Fibroblast of skin of right biceps (primary cell): Measurements from ENCODE around the gene OTOF.

Source experiments
- DNase-seq: peaks from one replicate; pipeline ENCODE4 v3.0.0-alpha.2; 2013

OTOF gene

GRCh38 chr2:26477911-26478253 is at the start of gene OTOF:
OTOF (minus strand) TSS chr2:26478124.
- peak; percentile 45 for DNase-seq

DNA sequence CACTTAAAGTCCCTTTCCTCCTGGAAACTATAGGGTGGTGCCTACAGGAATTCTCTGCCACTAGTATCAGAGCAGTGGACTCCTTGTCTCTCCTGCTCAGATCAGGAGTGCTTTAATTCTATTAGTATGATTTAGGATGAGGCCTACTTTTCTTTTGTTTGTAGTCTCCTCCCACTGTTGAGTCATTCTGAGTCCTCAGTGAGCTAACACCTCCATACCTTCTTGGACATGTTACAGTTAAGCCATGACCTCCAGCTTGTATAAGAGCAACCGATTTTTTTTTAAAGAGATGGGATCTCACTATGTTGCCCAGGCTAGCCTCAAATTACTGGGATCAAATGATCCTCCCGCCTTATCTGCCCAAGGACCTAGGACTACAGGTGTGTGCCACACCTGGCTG is 48.7 kb upstream of the OTOF start:
- DNase-seq: no peak

GRCh38 chr2:26526105-26526504 is 48.2 kb upstream of the OTOF start:
- no peak for DNase-seq

GRCh38 chr2:26523750-26524149 is 45.8 kb upstream of the OTOF start:
- DNase-seq: no peak

GRCh38 chr2:26522751-26523171 is 44.8 kb upstream of the OTOF start:
- DNase-seq: no peak

- DNase-seq: no peak
These were observed 44.4 kb upstream of the OTOF start for GRCh38 chr2:26522325-26522724.

- DNase-seq: no peak
These were observed 43.9 kb upstream of the OTOF start for GRCh38 chr2:26521913-26522180.

DNA sequence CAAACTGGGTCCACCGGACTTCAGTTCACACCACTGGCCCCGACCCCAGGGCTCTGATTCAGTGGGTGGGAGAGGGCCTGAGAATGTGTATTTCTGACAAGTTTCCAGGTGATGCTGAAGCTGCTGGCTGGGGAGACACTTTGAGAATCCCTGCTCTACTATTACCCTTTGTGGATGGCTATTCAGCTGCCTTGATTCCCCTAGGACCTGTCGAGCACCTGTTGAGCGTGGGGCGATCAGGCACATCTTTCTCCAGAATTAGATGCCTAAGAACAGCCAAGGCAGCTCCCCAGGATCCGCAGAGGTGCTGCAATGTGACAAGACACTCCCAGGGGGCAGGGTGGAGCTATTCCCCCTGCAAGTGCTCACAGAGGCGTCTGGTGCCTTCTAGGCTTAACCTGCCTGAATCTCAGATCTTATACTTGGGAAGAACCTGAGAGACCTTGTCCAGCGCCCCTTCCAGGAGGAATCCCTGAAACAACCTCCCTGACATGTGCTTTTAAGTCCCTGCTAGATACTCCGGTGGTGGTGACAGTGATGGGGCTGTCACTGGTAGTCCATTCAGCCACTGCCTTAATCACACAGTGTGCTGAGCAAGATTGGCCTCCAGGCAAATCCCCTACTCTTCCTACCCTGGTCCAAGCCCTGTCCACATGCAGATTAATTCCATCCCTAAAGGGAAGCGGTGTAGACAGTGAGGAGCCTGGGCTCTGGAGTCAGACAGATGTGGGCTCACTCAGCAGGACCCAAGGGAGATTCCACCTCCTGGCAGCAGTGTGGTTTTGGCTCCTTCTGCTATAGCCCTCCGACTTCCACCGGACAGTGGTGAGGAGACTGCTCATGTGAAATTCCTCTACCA is 43.4 kb upstream of the OTOF start:
- peak; percentile 17 for DNase-seq

- no peak for DNase-seq
These were observed 42.2 kb upstream of the OTOF start for GRCh38 chr2:26520148-26520449.

- DNase-seq: no peak
These were observed 41.6 kb upstream of the OTOF start for GRCh38 chr2:26519396-26520147.

DNA sequence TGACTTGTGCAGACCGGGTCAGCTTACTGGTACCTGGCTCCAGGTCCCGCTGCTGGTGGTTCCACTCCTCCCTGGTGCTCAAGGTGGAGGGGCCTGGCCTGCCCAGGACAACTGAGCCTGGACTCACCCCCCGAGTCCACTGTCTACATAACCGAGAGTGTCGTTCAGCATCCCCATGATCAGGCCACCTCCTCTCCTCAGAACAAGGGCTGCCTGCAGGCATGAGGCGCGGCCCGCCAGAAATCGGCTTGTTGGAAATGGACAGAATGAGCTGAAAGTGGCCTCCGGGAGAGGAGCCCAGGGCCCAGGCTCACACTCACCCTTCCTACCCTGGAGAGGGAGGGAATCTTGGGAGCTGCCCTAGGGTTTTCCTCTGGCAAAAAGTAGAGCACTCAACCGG is 38.9 kb upstream of the OTOF start:
- no peak for DNase-seq

- DNase-seq: no peak
These were observed 38.3 kb upstream of the OTOF start for GRCh38 chr2:26516246-26516645.

DNA sequence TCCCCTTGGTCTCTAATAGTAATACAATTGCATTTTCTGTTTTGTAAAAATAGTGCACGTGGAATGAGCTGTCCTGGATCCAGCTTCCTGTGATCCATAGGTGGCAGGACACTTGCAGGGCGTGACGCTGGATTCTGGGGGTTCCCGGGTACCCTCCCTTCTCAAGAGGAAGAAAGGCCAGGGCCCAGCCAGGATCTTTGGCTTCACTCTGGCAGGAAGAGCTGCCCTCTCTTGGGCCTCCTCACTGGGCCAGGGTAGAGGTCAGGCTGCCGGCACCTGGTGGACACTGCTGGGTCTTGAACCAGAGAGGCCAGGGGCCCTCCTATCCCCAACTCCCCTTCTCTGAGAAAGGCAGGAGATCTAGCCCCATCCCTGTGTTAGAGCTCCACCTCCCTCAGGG is 37.8 kb upstream of the OTOF start:
- DNase-seq: no peak

- no peak for DNase-seq
These were observed 36.1 kb upstream of the OTOF start for GRCh38 chr2:26514045-26514444.

DNA sequence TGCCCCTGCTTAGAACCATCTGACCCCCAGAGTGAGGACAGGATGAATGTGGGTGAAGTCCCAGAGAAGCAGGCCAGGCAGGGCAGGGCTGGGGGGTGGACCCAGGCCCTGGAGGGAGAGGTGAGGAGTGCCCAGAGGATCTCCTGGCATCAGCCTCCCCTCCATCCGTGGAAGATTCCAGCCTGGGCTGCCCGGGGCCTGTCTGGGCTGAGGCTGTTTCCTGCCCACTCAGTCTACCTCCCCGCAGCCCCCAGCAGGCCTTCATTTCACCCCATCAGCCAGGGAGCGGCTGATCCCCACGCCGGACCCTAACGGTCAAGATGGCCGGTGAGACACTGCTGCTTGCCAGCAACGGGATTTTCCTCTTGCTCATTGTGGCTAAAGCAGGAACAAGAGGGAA is 35.3 kb upstream of the OTOF start:
- DNase-seq: no peak

DNA sequence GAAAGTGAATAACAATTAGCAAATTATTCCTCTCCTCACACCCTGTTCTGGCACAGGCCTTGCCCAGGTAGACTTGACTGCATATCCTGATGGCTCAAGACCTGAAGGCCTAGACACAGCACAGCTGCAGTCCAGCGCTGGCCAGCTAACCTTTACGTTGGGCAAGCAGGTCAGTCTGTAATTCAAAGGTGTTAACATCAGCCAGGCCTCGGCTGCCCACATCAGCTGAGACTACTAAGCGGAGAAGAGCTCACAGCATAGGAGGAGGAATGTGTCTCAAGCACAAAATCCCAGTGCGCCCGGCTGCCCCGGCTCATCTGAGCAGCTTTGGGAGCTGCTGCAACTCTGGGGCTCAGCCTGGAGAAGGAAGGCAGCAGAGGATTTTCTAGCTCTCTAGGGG is 33.5 kb upstream of the OTOF start:
- no peak for DNase-seq

- DNase-seq: no peak
These were observed 32.5 kb upstream of the OTOF start for GRCh38 chr2:26510344-26510973.

DNA sequence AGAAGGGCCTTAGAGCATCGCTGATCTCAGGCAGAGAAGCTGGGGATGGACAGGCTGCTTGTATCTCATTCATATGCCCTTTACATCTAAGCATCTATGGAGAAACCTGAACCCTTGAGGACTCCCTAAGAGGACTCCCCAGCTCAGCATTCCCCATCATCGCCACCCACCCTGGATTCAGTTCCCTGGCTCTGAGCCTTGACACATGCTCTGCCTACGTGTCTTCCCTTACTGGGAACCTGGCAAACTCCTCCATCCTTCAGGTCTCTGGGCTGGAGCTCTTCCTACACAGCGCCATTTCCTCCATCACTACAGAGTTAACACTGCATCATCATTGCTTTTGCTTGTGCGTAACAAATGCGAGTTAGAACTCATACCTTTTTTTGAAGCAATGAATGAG is 31.2 kb upstream of the OTOF start:
- DNase-seq: no peak

GRCh38 chr2:26507932-26508331 is 30.0 kb upstream of the OTOF start:
- no peak for DNase-seq

DNA sequence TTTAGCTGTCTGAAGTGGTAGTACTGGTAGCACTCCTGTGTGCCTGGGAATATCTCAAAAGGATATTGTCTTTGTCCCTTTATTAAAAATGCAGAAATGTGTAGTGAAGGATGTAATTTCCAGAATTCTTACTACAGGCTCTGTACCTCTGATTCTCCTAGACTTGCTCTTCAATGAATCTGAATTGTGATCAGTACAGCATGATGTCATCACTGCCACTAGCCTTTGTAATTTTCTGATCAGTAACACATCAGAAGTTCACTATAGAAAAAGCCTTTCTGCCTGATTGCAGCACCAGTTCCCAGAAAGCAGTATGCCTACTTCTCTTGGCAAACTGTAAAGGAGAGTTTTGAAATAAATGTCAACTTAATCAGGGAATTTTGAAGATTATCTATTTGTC is 29.2 kb upstream of the OTOF start:
- DNase-seq: no peak

DNA sequence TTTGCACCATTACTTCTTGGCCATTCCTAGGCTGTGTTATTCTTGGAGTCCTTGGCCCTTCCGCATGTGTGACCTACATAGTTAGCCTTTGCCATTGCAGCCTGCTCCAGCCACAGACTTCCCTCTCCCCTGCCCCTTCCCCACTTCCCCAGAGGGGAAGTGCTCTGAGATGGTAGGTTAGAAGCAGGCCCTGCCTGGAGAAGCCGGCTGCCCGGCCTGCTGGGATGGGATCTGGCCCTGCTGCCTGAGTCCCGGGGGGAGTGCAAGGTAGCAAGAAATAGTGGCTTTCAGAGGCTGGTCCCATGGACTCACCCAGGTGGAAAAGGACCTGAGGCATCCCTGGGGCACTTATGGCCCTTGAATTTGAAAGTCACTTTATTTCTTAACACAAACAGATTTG is 28.4 kb upstream of the OTOF start:
- DNase-seq: no peak

GRCh38 chr2:26504002-26504401 is 26.1 kb upstream of the OTOF start:
- no peak for DNase-seq

GRCh38 chr2:26503231-26503880 is 25.4 kb upstream of the OTOF start:
- DNase-seq: peak; percentile 60

- no peak for DNase-seq
These were observed 22.5 kb upstream of the OTOF start for GRCh38 chr2:26500406-26500805.
